Neutrophil (primary cell): ENCODE measurements around the gene PTF1A.

ENCODE experiments used
- H3K27ac ChIP-seq: fragments of 200-600 bp; sonication (generic); 2 replicates; pipeline ENCODE4 v1.5.1; 2016; ENCODE audit warnings: mild to moderate bottlenecking, moderate library complexity
- H3K27me3 ChIP-seq: fragments of 200-600 bp; sonication (generic); 2 replicates; pipeline ENCODE4 v1.6.0; 2016; ENCODE audit warnings: mild to moderate bottlenecking
- H3K36me3 ChIP-seq: fragments of 200-600 bp; sonication (generic); 2 replicates; pipeline ENCODE4 v1.5.1; 2017
- H3K4me1 ChIP-seq, 2 experiments: fragments of 200-600 bp in 1 of 2; sonication (generic) in 1 of 2; 1 replicate in 1 of 2; 2 replicates in 1 of 2; pipeline versions ENCODE4 v1.5.1 to v1.6.1; 2013 to 2016; ENCODE audit warnings: low read depth in 1 of 2, low read length in 1 of 2, mild to moderate bottlenecking in 1 of 2, moderate library complexity in 1 of 2; ENCODE audit not compliant: control insufficient read depth in 1 of 2, insufficient read depth in 1 of 2
- H3K4me3 ChIP-seq, 2 experiments: fragments of 200-600 bp in 1 of 2; sonication (generic) in 1 of 2; 1 replicate in 1 of 2; 2 replicates in 1 of 2; pipeline ENCODE4 v1.5.1; 2013 to 2016; ENCODE audit warnings: low read depth in 1 of 2, low read length in 1 of 2, mild to moderate bottlenecking in 1 of 2, moderate library complexity in 1 of 2
- H3K9me3 ChIP-seq: fragments of 200-600 bp; sonication (generic); 2 replicates; pipeline ENCODE4 v1.5.1; 2016
- TF ChIP-seq, protein P1 (sequence below): fragments of 200-600 bp; sonication (generic); IDR thresholded peaks from 2 replicates; pipeline ENCODE4 v1.5.1; 2016; ENCODE audit warnings: antibody characterized with exemption

Gene PTF1A

DNA sequence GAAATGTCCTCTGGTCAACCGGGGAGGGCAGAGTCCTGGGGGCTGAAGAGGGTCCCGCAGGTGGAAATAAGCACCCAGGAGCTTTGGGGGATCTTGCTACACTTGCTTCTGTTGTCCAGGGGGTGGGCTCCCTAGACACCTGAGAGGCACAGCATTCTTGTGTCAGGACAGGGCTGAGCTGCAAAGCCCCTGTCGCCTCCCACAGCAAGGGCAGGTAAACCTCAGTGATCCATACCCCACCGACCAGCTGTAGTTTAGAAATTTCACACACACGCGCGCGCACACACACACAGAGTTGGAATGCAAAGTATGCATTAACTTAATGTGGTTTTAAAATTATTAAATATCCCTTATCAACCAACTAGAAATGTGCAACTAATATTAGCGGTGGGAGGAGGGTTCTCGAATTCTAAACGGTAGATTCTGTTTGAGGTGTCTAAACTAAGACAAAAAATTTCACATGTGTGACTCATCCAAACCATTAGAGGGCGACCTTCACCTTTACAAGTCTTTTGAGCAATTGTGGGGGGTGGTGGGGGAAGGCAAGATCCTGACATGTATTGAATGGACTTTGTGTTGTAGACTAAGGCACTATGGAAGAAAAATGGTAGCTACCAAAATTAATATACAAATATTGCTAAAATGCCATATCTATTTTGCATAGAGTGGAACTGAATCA, 34.3 kb upstream of the PTF1A start:
- TF ChIP-seq, protein P1, sequence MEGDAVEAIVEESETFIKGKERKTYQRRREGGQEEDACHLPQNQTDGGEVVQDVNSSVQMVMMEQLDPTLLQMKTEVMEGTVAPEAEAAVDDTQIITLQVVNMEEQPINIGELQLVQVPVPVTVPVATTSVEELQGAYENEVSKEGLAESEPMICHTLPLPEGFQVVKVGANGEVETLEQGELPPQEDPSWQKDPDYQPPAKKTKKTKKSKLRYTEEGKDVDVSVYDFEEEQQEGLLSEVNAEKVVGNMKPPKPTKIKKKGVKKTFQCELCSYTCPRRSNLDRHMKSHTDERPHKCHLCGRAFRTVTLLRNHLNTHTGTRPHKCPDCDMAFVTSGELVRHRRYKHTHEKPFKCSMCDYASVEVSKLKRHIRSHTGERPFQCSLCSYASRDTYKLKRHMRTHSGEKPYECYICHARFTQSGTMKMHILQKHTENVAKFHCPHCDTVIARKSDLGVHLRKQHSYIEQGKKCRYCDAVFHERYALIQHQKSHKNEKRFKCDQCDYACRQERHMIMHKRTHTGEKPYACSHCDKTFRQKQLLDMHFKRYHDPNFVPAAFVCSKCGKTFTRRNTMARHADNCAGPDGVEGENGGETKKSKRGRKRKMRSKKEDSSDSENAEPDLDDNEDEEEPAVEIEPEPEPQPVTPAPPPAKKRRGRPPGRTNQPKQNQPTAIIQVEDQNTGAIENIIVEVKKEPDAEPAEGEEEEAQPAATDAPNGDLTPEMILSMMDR: no peak
- H3K9me3 ChIP-seq: no peaks in the 10 kb centered on the region
- no peak overlapping the region for H3K4me3 ChIP-seq
- H3K27ac ChIP-seq: no peak overlapping the region
- H3K36me3 ChIP-seq: no peaks in the 10 kb centered on the region
- peaks cover 49% of the 10 kb centered on the region for H3K27me3 ChIP-seq
- H3K4me1 ChIP-seq: peaks cover 0 to 5% of the 10 kb centered on the region in 2 experiments

DNA sequence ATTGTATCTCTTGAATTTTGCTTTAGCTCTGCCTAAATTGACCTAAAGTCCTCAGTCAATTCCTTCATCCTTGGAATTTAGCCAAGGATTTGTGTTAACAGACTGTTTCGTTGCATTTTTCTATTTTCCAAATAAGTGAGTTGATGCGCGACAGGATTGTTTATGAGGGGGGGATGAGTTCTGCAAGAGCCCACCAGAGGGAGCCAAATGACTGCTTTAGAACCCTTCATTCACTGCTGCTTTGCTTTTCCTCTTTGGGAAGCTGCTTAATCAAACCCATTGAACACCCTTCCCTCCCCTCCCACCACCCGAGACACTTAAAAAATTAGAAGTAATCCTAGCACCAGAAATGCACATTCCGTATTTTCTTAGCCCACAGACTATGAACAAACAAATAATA, 33.7 kb upstream of the PTF1A start:
- H3K36me3 ChIP-seq: no peaks in the 10 kb centered on the region
- no peak overlapping the region for H3K4me3 ChIP-seq
- no peaks in the 10 kb centered on the region for H3K9me3 ChIP-seq
- peaks cover 0 to 5% of the 10 kb centered on the region in 2 experiments for H3K4me1 ChIP-seq
- H3K27me3 ChIP-seq: peaks cover 52% of the 10 kb centered on the region
- no peak overlapping the region for H3K27ac ChIP-seq
- TF ChIP-seq, protein P1: peak; percentile 64

DNA sequence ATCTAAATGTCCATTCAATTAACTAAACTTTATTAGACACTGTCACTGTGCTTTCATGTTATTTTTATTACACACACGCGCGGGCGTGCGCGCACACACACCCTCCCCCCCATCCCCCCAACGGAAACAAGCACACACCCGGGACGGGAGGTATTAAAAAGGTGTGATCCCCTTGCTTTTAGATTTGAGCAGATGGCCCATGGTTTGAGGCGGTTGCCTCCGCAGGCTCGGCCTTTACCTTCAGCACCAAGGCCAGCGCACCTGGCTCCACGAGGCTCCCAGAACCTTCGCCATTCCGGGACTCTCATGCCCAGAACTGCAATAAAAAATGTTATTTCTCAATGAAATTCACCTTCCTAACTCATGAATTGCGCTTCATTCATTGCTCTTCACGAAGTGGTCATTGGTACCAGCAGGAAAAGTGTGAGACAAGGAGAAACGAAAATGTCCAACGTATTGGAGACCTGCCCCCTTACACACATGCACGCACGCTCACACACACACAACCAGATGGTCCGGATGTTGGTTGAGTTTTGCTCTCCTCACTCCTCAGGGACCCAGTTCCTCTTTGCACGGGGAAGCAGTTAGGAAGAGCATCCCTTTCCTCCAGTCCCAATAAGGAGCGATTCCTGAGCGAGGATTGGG, 20.8 kb upstream of the PTF1A start:
- H3K4me1 ChIP-seq: no peaks in the 10 kb centered on the region
- H3K4me3 ChIP-seq: no peak overlapping the region
- H3K36me3 ChIP-seq: no peaks in the 10 kb centered on the region
- no peak overlapping the region for H3K27ac ChIP-seq
- H3K27me3 ChIP-seq: peaks cover 97% of the 10 kb centered on the region
- H3K9me3 ChIP-seq: no peaks in the 10 kb centered on the region
- TF ChIP-seq, protein P1: no peak

DNA sequence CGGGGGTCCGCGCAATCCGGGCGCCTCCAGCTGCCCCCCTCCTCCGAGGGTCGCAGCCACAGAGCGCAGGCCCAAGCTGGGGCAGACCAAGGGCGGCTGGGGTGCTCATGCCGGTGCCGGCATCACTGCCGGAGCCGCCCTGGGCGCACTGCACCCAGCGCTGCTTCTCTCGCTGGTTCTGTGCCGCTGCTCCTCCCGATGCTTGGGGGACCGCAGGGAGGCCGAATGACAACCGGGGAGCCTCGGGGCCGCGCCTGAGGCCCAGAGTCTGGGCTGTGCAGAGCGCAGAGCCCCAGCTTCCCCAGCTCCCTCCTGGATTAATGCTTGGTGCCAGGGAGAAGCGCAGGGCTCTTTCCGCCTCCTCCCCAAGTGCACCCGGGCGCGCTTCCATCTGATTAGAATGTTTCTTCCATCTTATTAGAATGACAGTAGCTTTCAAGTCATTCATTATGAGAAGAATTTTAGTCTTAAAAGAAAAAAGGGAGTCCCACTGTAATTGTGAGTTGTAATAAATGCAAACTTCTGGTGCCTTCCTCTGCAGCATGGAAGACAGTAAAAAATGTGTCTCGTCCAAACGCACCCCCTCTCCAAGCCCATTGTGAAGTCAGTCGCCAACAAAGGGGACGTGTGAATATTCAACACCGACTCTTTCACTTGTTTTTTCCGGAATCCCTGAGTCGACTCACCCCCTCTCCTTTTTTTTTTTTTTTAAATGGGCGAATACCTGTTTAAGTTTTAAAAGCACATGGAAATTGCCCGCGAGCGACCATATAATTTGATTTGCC, 19.5 kb upstream of the PTF1A start:
- Histone ChIP-seq H3K27ac (no peak overlapping the region), H3K36me3 (no peaks in the 10 kb centered on the region), H3K9me3 (no peaks in the 10 kb centered on the region), H3K4me3 (no peak overlapping the region), H3K27me3 (peaks cover 98% of the 10 kb centered on the region), H3K4me1 (no peaks in the 10 kb centered on the region)
- TF ChIP-seq, protein P1: no peak

DNA sequence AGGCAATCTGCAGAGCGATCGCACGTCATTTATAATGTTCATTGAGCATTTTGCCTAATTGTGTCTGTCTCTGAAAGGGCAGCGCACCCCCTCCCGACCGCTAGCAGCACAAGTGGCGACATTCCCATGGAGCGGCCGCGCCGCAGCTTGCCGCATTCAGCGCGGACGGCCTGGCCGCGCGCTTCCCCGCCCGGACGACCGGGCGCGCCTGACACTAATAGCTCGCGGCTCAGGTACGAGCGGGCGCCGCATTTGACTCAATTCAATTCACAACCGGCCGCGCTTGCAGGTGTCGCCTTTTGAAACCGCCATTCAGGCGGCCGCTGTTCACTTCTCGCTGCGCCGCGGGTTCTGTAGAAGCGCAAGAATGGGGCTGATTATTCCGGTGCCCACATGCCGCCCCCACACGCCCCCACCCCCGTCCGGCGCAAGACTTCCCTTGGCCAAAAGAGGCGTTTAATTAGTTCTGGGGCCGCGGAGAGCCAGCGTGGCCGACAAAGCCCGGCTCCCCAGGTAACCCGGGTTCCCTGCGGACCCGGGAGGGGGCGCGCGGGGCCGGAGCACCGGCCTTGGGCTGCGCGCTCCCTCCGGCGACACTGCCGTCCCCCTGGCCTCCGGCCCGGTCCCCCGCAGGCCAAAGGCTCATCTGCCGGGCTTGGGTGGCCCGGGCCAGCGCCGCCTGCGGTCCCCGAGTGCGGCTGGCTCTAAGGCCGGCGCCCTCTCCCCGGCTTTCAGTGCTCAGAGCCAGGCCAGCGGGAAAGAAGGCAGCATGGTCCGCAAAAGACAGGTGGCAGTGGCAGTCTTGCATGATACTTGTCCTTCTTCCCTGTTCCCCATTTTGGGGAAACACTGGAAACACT, 18.7 kb upstream of the PTF1A start:
- Histone ChIP-seq H3K9me3 (no peaks in the 10 kb centered on the region), H3K27ac (no peak overlapping the region), H3K4me3 (no peak overlapping the region), H3K4me1 (no peaks in the 10 kb centered on the region), H3K27me3 (peaks cover 100% of the 10 kb centered on the region), H3K36me3 (no peaks in the 10 kb centered on the region)
- TF ChIP-seq, protein P1: no peak
